DOHH2 (cell line): ENCODE data around the gene TAF3.

Experiments used
- EZH2phosphoT487 ChIP-seq: fragments of 200-600 bp; sonication (generic); IDR thresholded peaks from 2 replicates; pipeline ENCODE4 v1.6.1; 2017; ENCODE audit warnings: borderline replicate concordance, mild to moderate bottlenecking, antibody characterized with exemption, low read length, moderate library complexity, mixed read lengths
- TF ChIP-seq, protein P1 (sequence below): fragments of 200-600 bp; sonication (generic); IDR thresholded peaks from one replicate; pipeline ENCODE4 v1.5.1; 2014; ENCODE audit warnings: antibody characterized with exemption, mild to moderate bottlenecking, low read depth, low read length; ENCODE audit not compliant: poor library complexity, severe bottlenecking

GRCh38 chr10:8039321-8039881 lies 221.1 kb downstream of the TAF3 start:
- TF ChIP-seq, protein P1, sequence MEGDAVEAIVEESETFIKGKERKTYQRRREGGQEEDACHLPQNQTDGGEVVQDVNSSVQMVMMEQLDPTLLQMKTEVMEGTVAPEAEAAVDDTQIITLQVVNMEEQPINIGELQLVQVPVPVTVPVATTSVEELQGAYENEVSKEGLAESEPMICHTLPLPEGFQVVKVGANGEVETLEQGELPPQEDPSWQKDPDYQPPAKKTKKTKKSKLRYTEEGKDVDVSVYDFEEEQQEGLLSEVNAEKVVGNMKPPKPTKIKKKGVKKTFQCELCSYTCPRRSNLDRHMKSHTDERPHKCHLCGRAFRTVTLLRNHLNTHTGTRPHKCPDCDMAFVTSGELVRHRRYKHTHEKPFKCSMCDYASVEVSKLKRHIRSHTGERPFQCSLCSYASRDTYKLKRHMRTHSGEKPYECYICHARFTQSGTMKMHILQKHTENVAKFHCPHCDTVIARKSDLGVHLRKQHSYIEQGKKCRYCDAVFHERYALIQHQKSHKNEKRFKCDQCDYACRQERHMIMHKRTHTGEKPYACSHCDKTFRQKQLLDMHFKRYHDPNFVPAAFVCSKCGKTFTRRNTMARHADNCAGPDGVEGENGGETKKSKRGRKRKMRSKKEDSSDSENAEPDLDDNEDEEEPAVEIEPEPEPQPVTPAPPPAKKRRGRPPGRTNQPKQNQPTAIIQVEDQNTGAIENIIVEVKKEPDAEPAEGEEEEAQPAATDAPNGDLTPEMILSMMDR = no peak
- 0 out of 2 replicates have a peak, but pooled peaks have one; percentile 33 for TF ChIP-seq EZH2phosphoT487
